H1 (cell line): ENCODE data around the gene BSPRY. TPM values are rescaled to one million over a fixed set of nuclear protein-coding genes. Genes with fewer than 3 reads are reported as not detected.

Experiments
- CTCF ChIA-PET: fragments of 300-600 bp; sonication (Branson Sonifier 250); formaldehyde crosslinking; loops from one replicate; lab custom pipeline; 2021; ENCODE audit not compliant: partially characterized antibody; lab: Charles Lee
- POLR2A ChIA-PET: fragments of 300-600 bp; sonication (Branson Sonifier 250); formaldehyde crosslinking; loops from one replicate; lab custom pipeline; 2021; ENCODE audit warnings: inconsistent platforms; ENCODE audit not compliant: partially characterized antibody; lab: Charles Lee
- DNase-seq, 2 experiments: peaks; one replicate each; pipeline versions ENCODE4 v3.0.0 to v3.0.0-alpha.2; 2010 to 2022; ENCODE audit warnings: low spot score in 2 of 2, low read depth in 1 of 2, mixed read lengths in 1 of 2
- FAIRE-seq: peaks from 2 replicates; lab custom pipeline; 2011; peaks lifted over from hg19 to GRCh38; lab: Jason Lieb, UNC
- H2AFZ ChIP-seq: 2 replicates; pipeline ENCODE4 v1.8.1; 2012; ENCODE audit warnings: low read length, inconsistent platforms
- H2AK5ac ChIP-seq: 2 replicates; pipeline ENCODE4 v1.6.1; 2013; ENCODE audit warnings: low read depth, low read length
- H2BK120ac ChIP-seq: replicated peaks from 2 replicates; pipeline ENCODE3; 2013; ENCODE audit warnings: low read depth, low read length, inconsistent platforms
- H2BK12ac ChIP-seq: 2 replicates; pipeline ENCODE4 v1.6.1; 2013; ENCODE audit warnings: low read depth, low read length
- H2BK15ac ChIP-seq: 2 replicates; pipeline ENCODE4 v1.6.1; 2013; ENCODE audit warnings: low read length
- H2BK20ac ChIP-seq: 2 replicates; pipeline ENCODE4 v1.6.1; 2013; ENCODE audit warnings: low read length
- H2BK5ac ChIP-seq: 2 replicates; pipeline ENCODE4 v1.6.1; 2013; ENCODE audit warnings: low read depth, low read length
- H3K14ac ChIP-seq: 2 replicates; pipeline ENCODE4 v1.6.1; 2013; ENCODE audit warnings: inconsistent platforms; ENCODE audit not compliant: insufficient read length
- H3K18ac ChIP-seq: 2 replicates; pipeline ENCODE4 v1.6.1; 2013; ENCODE audit warnings: low read length; ENCODE audit errors: extremely low read depth
- H3K23ac ChIP-seq: 2 replicates; pipeline ENCODE4 v1.6.1; 2013; ENCODE audit warnings: inconsistent platforms; ENCODE audit not compliant: insufficient read length
- H3K23me2 ChIP-seq: 2 replicates; pipeline ENCODE4 v1.6.1; 2013; ENCODE audit warnings: low read depth, low read length
- H3K27ac ChIP-seq: 2 replicates; pipeline ENCODE4 v1.6.1; 2011; ENCODE audit warnings: low read depth, low read length, inconsistent platforms
- H3K27me3 ChIP-seq, 4 experiments: replicated peaks in 1 of 4; 1 replicate in 1 of 4; 2 replicates in 3 of 4; pipeline versions ENCODE4 v1.6.1 to v1.8.1; 2011 to 2013; ENCODE audit warnings: low read length in 3 of 4, mild to moderate bottlenecking in 3 of 4, inconsistent platforms in 2 of 4, mixed read lengths in 2 of 4, moderate library complexity in 1 of 4; ENCODE audit not compliant: control insufficient read depth in 3 of 4, insufficient read depth in 3 of 4; ENCODE audit errors: extremely low read depth in 1 of 4
- H3K36me3 ChIP-seq, 4 experiments: 2 replicates each; pipeline versions ENCODE4 v1.6.1 to v1.8.1; 2011 to 2013; ENCODE audit warnings: mild to moderate bottlenecking in 4 of 4, low read length in 3 of 4, moderate library complexity in 2 of 4, control low read depth in 1 of 4, inconsistent platforms in 1 of 4; ENCODE audit not compliant: insufficient read depth in 4 of 4, control insufficient read depth in 2 of 4
- H3K4ac ChIP-seq: replicated peaks from 2 replicates; pipeline ENCODE3; 2013; ENCODE audit warnings: low read length, low read depth, mixed read lengths, inconsistent platforms; ENCODE audit not compliant: insufficient read length
- H3K4me1 ChIP-seq, 4 experiments: replicated peaks in 1 of 4; 1 replicate in 1 of 4; 2 replicates in 3 of 4; pipeline versions ENCODE4 v1.6.1 to v1.8.1; 2011 to 2013; ENCODE audit warnings: low read length in 3 of 4, inconsistent platforms in 2 of 4, mixed read lengths in 1 of 4; ENCODE audit not compliant: insufficient read depth in 4 of 4, control insufficient read depth in 3 of 4
- H3K4me2 ChIP-seq, 2 experiments: 2 replicates each; pipeline versions ENCODE4 v1.6.1 to v1.8.1; 2011 to 2013; ENCODE audit warnings: low read depth in 2 of 2, low read length in 2 of 2, control low read depth in 1 of 2, inconsistent platforms in 1 of 2, mild to moderate bottlenecking in 1 of 2; ENCODE audit not compliant: insufficient read depth in 1 of 2
- H3K4me3 ChIP-seq, 4 experiments: fragments of 200-600, 300-600 bp in 1 of 4; sonication (generic), shearing (Covaris generic), sonication (Bioruptor Twin) in 1 of 4; 2 replicates each; pipeline versions ENCODE4 v1.5.1 to v1.8.1; 2011 to 2016; ENCODE audit warnings: low read length in 4 of 4, low read depth in 3 of 4, control low read depth in 2 of 4, inconsistent platforms in 2 of 4, mild to moderate bottlenecking in 2 of 4, mixed read lengths in 1 of 4, moderate library complexity in 1 of 4; ENCODE audit not compliant: insufficient read depth in 2 of 4; ENCODE audit errors: extremely low read depth in 1 of 4
- H3K56ac ChIP-seq: replicated peaks from 2 replicates; pipeline ENCODE3; 2013; ENCODE audit warnings: low read depth, mild to moderate bottlenecking, mixed read lengths, low read length, inconsistent platforms; ENCODE audit not compliant: insufficient read length
- H3K79me1 ChIP-seq: 2 replicates; pipeline ENCODE4 v1.6.1; 2013; ENCODE audit warnings: low read depth, low read length, control low read depth
- H3K79me2 ChIP-seq, 2 experiments: 2 replicates each; pipeline versions ENCODE4 v1.6.1 to v1.8.1; 2012 to 2013; ENCODE audit warnings: low read length in 2 of 2, mild to moderate bottlenecking in 2 of 2, inconsistent platforms in 1 of 2; ENCODE audit not compliant: insufficient read depth in 2 of 2, control insufficient read depth in 1 of 2
- H3K9ac ChIP-seq, 4 experiments: replicated peaks in 1 of 4; 1 replicate in 1 of 4; 2 replicates in 3 of 4; pipeline versions ENCODE4 v1.6.1 to v1.8.1; 2011 to 2013; ENCODE audit warnings: low read depth in 3 of 4, low read length in 3 of 4, control low read depth in 2 of 4, mild to moderate bottlenecking in 2 of 4, moderate library complexity in 2 of 4, inconsistent platforms in 1 of 4; ENCODE audit errors: extremely low read depth in 1 of 4
- H3K9me3 ChIP-seq, 2 experiments: 2 replicates each; pipeline versions ENCODE4 v1.6.1 to v1.8.1; 2012 to 2013; ENCODE audit warnings: mild to moderate bottlenecking in 2 of 2, moderate library complexity in 2 of 2, control low read depth in 1 of 2, inconsistent platforms in 1 of 2, low read depth in 1 of 2, low read length in 1 of 2, mixed read lengths in 1 of 2; ENCODE audit not compliant: insufficient read depth in 2 of 2
- H4K20me1 ChIP-seq, 2 experiments: replicated peaks in 1 of 2; 2 replicates each; pipeline versions ENCODE3 to v1.8.1; 2011 to 2013; ENCODE audit warnings: inconsistent platforms in 2 of 2, low read length in 2 of 2, mild to moderate bottlenecking in 1 of 2; ENCODE audit not compliant: insufficient read depth in 2 of 2, control insufficient read depth in 1 of 2
- H4K5ac ChIP-seq: 2 replicates; pipeline ENCODE4 v1.6.1; 2013; ENCODE audit warnings: low read length, low read depth, mixed read lengths, inconsistent platforms; ENCODE audit not compliant: insufficient read length
- H4K8ac ChIP-seq: 2 replicates; pipeline ENCODE4 v1.8.0; 2013; ENCODE audit warnings: mild to moderate bottlenecking, moderate library complexity, low read length, inconsistent platforms; ENCODE audit not compliant: insufficient read depth; ENCODE audit errors: extremely low read depth
- H4K91ac ChIP-seq: replicated peaks from 2 replicates; pipeline ENCODE3; 2013; ENCODE audit warnings: low read length, mixed read lengths, inconsistent platforms; ENCODE audit not compliant: insufficient read length
- BRCA1 ChIP-seq: IDR thresholded peaks from 2 replicates; pipeline ENCODE4 v1.6.1; 2012; ENCODE audit warnings: low read depth, low read length, improper control_type of control experiment
- CHD1 ChIP-seq: IDR thresholded peaks from 2 replicates; pipeline ENCODE4 v1.6.1; 2012; ENCODE audit warnings: low read depth, low read length, improper control_type of control experiment
- EGR1 ChIP-seq: IDR thresholded peaks from 2 replicates; pipeline ENCODE4 v1.6.1; 2011; ENCODE audit warnings: low read depth, low read length, borderline replicate concordance
- FOSL1 ChIP-seq: IDR thresholded peaks from 2 replicates; pipeline ENCODE4 v1.6.1; 2011; ENCODE audit warnings: mild to moderate bottlenecking, low read depth, low read length, moderate library complexity; ENCODE audit not compliant: insufficient read depth
- HDAC2 ChIP-seq, 2 experiments: fragments of 300-600 bp in 1 of 2; sonication (generic) in 1 of 2; IDR thresholded peaks; 2 replicates each; pipeline ENCODE4 v1.6.1; 2011 to 2012; ENCODE audit warnings: low read depth in 2 of 2, low read length in 2 of 2, mild to moderate bottlenecking in 2 of 2, moderate library complexity in 2 of 2, borderline replicate concordance in 1 of 2, inconsistent platforms in 1 of 2
- KDM4A ChIP-seq: IDR thresholded peaks from one replicate; pipeline ENCODE4 v1.7.1; 2012; ENCODE audit warnings: low read depth, mild to moderate bottlenecking, moderate library complexity, low read length, inconsistent platforms; ENCODE audit not compliant: severe bottlenecking
- MAFK ChIP-seq: IDR thresholded peaks from 2 replicates; pipeline ENCODE4 v1.6.1; 2012; ENCODE audit warnings: low read depth, mild to moderate bottlenecking, improper control_type of control experiment, low read length
- SP1 ChIP-seq: IDR thresholded peaks from 2 replicates; pipeline ENCODE4 v1.6.1; 2011; ENCODE audit warnings: low read depth, low read length
- SP2 ChIP-seq: IDR thresholded peaks from 2 replicates; pipeline ENCODE4 v1.6.1; 2012; ENCODE audit warnings: mild to moderate bottlenecking, low read length, inconsistent platforms
- SUZ12 ChIP-seq: fragments of 200-600 bp; sonication (generic); IDR thresholded peaks from 2 replicates; pipeline ENCODE4 v1.6.1; 2012; ENCODE audit warnings: mild to moderate bottlenecking, inconsistent platforms, low read length, moderate library complexity, mixed read lengths
- TEAD4 ChIP-seq: IDR thresholded peaks from 2 replicates; pipeline ENCODE4 v1.6.1; 2012; ENCODE audit warnings: low read depth, low read length, inconsistent platforms, mixed read lengths
- WGBS, 2 experiments: shearing (Covaris generic) in 1 of 2; methylation state at CpG; one replicate each; pipeline versions ENCODE4 v1.1.6 to v1.1.7; 2013 to 2015; ENCODE audit warnings: low lambda C conversion rate in 2 of 2, mixed read lengths in 2 of 2, inconsistent platforms in 1 of 2, low coverage in 1 of 2, missing lambda C conversion rate in 1 of 2; ENCODE audit not compliant: insufficient replicate concordance in 2 of 2, insufficient coverage in 1 of 2, insufficient read length in 1 of 2; ENCODE audit errors: extremely low coverage in 1 of 2, missing lambda C conversion rate in 1 of 2; 5-methylcytosine and 5-hydroxymethylcytosine counted together
- polyA plus RNA-seq, 7 experiments: library from polyadenylated mRNA; depleted of rRNA in 3 of 7; stranded (reverse) in 5 of 7; unstranded in 2 of 7; fragments of >200 nt in 5 of 7; fragments of 200-250 nt in 2 of 7; gene quantifications; 1 replicate in 5 of 7; 2 replicates in 1 of 7; 4 replicates in 1 of 7; pipeline versions ENCODE4 v1.2.1 to v1.2.3, GENCODE V29; 2011 to 2013; ENCODE audit warnings: missing spikeins in 2 of 7, mixed read lengths in 2 of 7
- total RNA-seq: library from RNA; stranded (reverse); fragmentation: NEBNext Ultra II Directional; extraction: Animal tissue kit (Norgen Biotek cat#: 25700); gene quantifications from 2 replicates; pipeline ENCODE4 v1.2.1, GENCODE V29; 2021

Gene BSPRY
- total and polyA plus RNA-seq, 2 of the 8 experiments (the other 6 are each of a cell fraction or from before 2014, with no cell fraction given): 5.5 to 10.9 TPM

DNA sequence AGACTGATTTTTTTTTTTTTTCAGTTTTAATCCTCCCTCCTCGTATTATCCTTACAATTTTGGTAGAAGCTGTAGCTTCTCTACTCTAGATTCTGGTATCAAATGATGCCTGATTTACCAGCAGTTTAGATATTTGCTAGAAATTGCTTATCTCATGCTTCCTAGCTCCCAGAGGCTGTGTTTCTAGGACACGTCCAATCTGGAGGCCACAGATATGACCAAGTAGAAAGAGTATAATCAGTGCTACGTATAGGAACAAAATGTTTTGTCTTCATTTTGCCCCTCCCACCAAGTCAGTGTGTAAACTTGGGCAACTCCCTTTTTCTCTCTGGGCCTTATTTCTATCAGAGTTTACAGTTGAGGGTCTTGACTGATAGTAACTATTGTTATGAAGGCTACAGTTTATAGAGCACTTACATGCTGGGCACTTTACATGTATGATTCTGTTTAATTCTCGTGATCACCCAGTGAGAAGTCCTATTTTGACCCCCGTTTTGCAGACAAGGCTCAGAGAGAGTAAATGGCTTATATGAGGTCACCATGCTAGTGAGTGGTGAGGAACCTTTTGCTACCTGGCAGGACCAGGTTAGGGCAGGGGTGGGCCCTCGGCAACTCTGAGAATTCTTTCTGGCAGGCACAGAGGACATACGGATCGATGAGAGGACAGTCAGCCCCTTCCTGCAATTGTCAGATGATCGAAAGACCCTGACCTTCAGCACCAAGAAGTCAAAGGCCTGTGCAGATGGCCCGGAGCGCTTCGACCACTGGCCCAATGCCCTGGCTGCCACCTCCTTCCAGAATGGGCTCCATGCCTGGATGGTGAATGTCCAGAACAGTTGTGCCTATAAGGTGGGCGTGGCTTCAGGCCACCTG is 19.9 kb downstream of the BSPRY start:
- Histone ChIP-seq H2BK20ac (no peak overlapping the region), H3K23me2 (no peaks in the 10 kb centered on the region), H3K4me1 (peaks cover 0 to 5% (median 2%) of the 10 kb centered on the region in 4 experiments; a peak in 3 of 7 replicates), H3K14ac (no peak overlapping the region), H2BK12ac (no peak overlapping the region), H3K36me3 (peaks cover 0 to 17% (median 2%) of the 10 kb centered on the region in 4 experiments; a peak in 4 of 8 replicates), H3K4me2 (no peak overlapping the region), H3K79me2 (no peaks in the 10 kb centered on the region), H3K4ac (no peak overlapping the region), H3K23ac (no peak overlapping the region), H4K8ac (no peak overlapping the region), H4K5ac (no peak overlapping the region), H3K56ac (no peak overlapping the region), H3K79me1 (no peaks in the 10 kb centered on the region), H3K9ac (no peak overlapping the region), H2BK5ac (no peak overlapping the region), H3K27me3 (no peaks in the 10 kb centered on the region), H2AK5ac (no peak overlapping the region), H3K9me3 (no peaks in the 10 kb centered on the region), H4K20me1 (peaks cover 0 to 2% of the 10 kb centered on the region in 2 experiments), H4K91ac (no peak overlapping the region), H3K18ac (no peak overlapping the region), H3K27ac (no peak overlapping the region), H3K4me3 (no peak overlapping the region), H2BK15ac (no peak overlapping the region), H2BK120ac (no peak overlapping the region), H2AFZ (no peak overlapping the region)
- ChIA-PET POLR2A (interaction anchor here (0.6 to 2.8 kb wide), 2 partner anchors 19 to 1244 kb away, joined by 3 to 11 read pairs; partner anchors contain the start of gene BSPRY), CTCF (interaction anchor here (1.7 to 2.3 kb wide), 2 partner anchors 13 to 58 kb away, joined by 4 to 9 read pairs; no protein-coding TSS in a partner anchor)
- no peak for FAIRE-seq
- no peak for DNase-seq
- 80% methylated on average over 13 of the region's 13 CpGs; no CpG with 5 or more reads in 1 of the 2 experiments for WGBS, 2 experiments
- TF ChIP-seq BRCA1: no peak
- TF ChIP-seq SUZ12: no peak
- no peak for TF ChIP-seq HDAC2 (IDR thresholded peaks at IDR 0.05; ENCODE audit: borderline replicate concordance in 1 of 2, low read depth in 2 of 2, low read length in 2 of 2)
- TF ChIP-seq KDM4A: no peak
- no peak for TF ChIP-seq FOSL1
- no peak for TF ChIP-seq EGR1
- TF ChIP-seq MAFK: no peak
- TF ChIP-seq TEAD4: no peak
- TF ChIP-seq SP1: no peak
- no peak for TF ChIP-seq CHD1
- no peak for TF ChIP-seq SP2
